SK-N-SH treated with all-trans-retinoic acid at 6 μM for 48 hours (cell line): ENCODE results near the gene OGT.

Source experiments
- ATAC-seq: fragments of 200-7000 bp; cut with Tn5 transposase; 3 replicates; pipeline ENCODE4 v1.9.1; 2020; ENCODE audit warnings: mild to moderate bottlenecking, moderate library complexity
- ARNTL ChIP-seq: fragments of 450-650 bp; formaldehyde crosslinking; IDR thresholded peaks from 2 replicates; pipeline ENCODE4 v1.5.0; 2020; ENCODE audit warnings: low read depth, mild to moderate bottlenecking, moderate library complexity, borderline replicate concordance
- BACH2 ChIP-seq: fragments of 250-450 bp; sonication (Bioruptor Pico); IDR thresholded peaks from 2 replicates; pipeline ENCODE4 v1.9.0; 2021; ENCODE audit warnings: mild to moderate bottlenecking, borderline replicate concordance
- CREB5 ChIP-seq: fragments of 250-450 bp; sonication (Bioruptor Pico); IDR thresholded peaks from 2 replicates; pipeline ENCODE4 v1.5.1; 2020; ENCODE audit warnings: low read depth, mild to moderate bottlenecking, moderate library complexity
- CSDC2 ChIP-seq: fragments of 250-450 bp; sonication (Bioruptor Pico); IDR thresholded peaks from 2 replicates; pipeline ENCODE4 v1.5.0; 2020; ENCODE audit warnings: mild to moderate bottlenecking, moderate library complexity
- CSRNP3 ChIP-seq: fragments of 250-450 bp; sonication (Bioruptor Pico); IDR thresholded peaks from 2 replicates; pipeline ENCODE4 v1.5.1; 2021; ENCODE audit warnings: mild to moderate bottlenecking, moderate library complexity
- ESRRG ChIP-seq: fragments of 250-450 bp; sonication (Bioruptor Pico); IDR thresholded peaks from 2 replicates; pipeline ENCODE4 v1.6.1; 2021; ENCODE audit warnings: mild to moderate bottlenecking
- GLIS3 ChIP-seq: fragments of 250-450 bp; sonication (Bioruptor Pico); IDR thresholded peaks from 2 replicates; pipeline ENCODE4 v1.5.0; 2020; ENCODE audit warnings: mild to moderate bottlenecking, moderate library complexity
- ISL1 ChIP-seq: fragments of 250-450 bp; sonication (Bioruptor Pico); IDR thresholded peaks from 2 replicates; pipeline ENCODE4 v2.1.2; 2022; ENCODE audit warnings: mild to moderate bottlenecking, moderate library complexity
- OSR1 ChIP-seq: fragments of 250-450 bp; sonication (Bioruptor Pico); IDR thresholded peaks from 2 replicates; pipeline ENCODE4 v1.8.0; 2022; ENCODE audit warnings: moderate library complexity, mild to moderate bottlenecking, inconsistent platforms
- PATZ1 ChIP-seq: fragments of 250-450 bp; sonication (Bioruptor Pico); IDR thresholded peaks from 2 replicates; pipeline ENCODE4 v1.8.0; 2020; ENCODE audit warnings: mild to moderate bottlenecking, moderate library complexity, borderline replicate concordance
- POU6F1 ChIP-seq: fragments of 250-450 bp; sonication (Bioruptor Pico); IDR thresholded peaks from 2 replicates; pipeline ENCODE4 v1.8.0; 2021; ENCODE audit warnings: low read depth, mild to moderate bottlenecking, moderate library complexity, borderline replicate concordance
- PPARA ChIP-seq: fragments of 250-450 bp; sonication (Bioruptor Pico); IDR thresholded peaks from 2 replicates; pipeline ENCODE4 v1.5.0; 2020; ENCODE audit warnings: mild to moderate bottlenecking, borderline replicate concordance
- RARB ChIP-seq: fragments of 250-450 bp; sonication (Bioruptor Pico); IDR thresholded peaks from 2 replicates; pipeline ENCODE4 v1.8.0; 2021; ENCODE audit warnings: mild to moderate bottlenecking, moderate library complexity
- SNAI2 ChIP-seq: fragments of 250-450 bp; sonication (Bioruptor Pico); IDR thresholded peaks from 2 replicates; pipeline ENCODE4 v1.5.0; 2020; ENCODE audit warnings: mild to moderate bottlenecking, moderate library complexity
- TCF4 ChIP-seq: fragments of 250-450 bp; sonication (Bioruptor Pico); IDR thresholded peaks from 2 replicates; pipeline ENCODE4 v1.8.0; 2021; ENCODE audit warnings: mild to moderate bottlenecking, moderate library complexity, borderline replicate concordance
- TOX ChIP-seq: fragments of 250-450 bp; sonication (Bioruptor Pico); IDR thresholded peaks from 2 replicates; pipeline ENCODE4 v1.8.0; 2021; ENCODE audit warnings: mild to moderate bottlenecking, moderate library complexity, borderline replicate concordance
- TSHZ2 ChIP-seq: fragments of 250-450 bp; sonication (Bioruptor Pico); IDR thresholded peaks from 2 replicates; pipeline ENCODE4 v1.5.0; 2020; ENCODE audit warnings: mild to moderate bottlenecking, moderate library complexity
- ZFP3 ChIP-seq: fragments of 250-450 bp; sonication (Bioruptor Pico); IDR thresholded peaks from 2 replicates; pipeline ENCODE4 v1.5.0; 2020; ENCODE audit warnings: mild to moderate bottlenecking, moderate library complexity
- ZFP30 ChIP-seq: fragments of 450-650 bp; formaldehyde crosslinking; IDR thresholded peaks from 2 replicates; pipeline ENCODE4 v1.5.0; 2022; ENCODE audit warnings: mild to moderate bottlenecking, moderate library complexity
- ZNF565 ChIP-seq: fragments of 450-650 bp; formaldehyde crosslinking; conservative IDR thresholded peaks from 2 replicates; pipeline ENCODE4 v1.5.0; 2020; ENCODE audit warnings: low read depth, mild to moderate bottlenecking, moderate library complexity
- ZNF70 ChIP-seq: fragments of 450-650 bp; formaldehyde crosslinking; IDR thresholded peaks from 2 replicates; pipeline ENCODE4 v1.5.0; 2020; ENCODE audit warnings: mild to moderate bottlenecking, moderate library complexity
- ZNF8 ChIP-seq: fragments of 450-650 bp; formaldehyde crosslinking; IDR thresholded peaks from 2 replicates; pipeline ENCODE4 v1.5.0; 2020; ENCODE audit warnings: mild to moderate bottlenecking, moderate library complexity

OGT gene

GRCh38 chrX:71604796-71605568 is 72.1 kb downstream of the OGT start:
- ATAC-seq, result no peak
- no peak for TF ChIP-seq ZFP3 (CRISPR knock-in tag)
- no peak for TF ChIP-seq SNAI2 (CRISPR knock-in tag)
- no peak for TF ChIP-seq ZFP30 (CRISPR knock-in tag)
- TF ChIP-seq PPARA (CRISPR knock-in tag), result no peak
- TF ChIP-seq ESRRG (CRISPR knock-in tag), result no peak
- TF ChIP-seq TCF4 (CRISPR knock-in tag), result no peak
- TF ChIP-seq RARB (CRISPR knock-in tag), result no peak
- no peak for TF ChIP-seq CREB5 (CRISPR knock-in tag)
- no peak for TF ChIP-seq CSDC2 (CRISPR knock-in tag)
- TF ChIP-seq TOX, result no peak

GRCh38 chrX:71606536-71607216 is 73.8 kb downstream of the OGT start:
- ATAC-seq, result no peak
- no peak for TF ChIP-seq CREB5 (CRISPR knock-in tag)
- TF ChIP-seq CSRNP3 (CRISPR knock-in tag), result no peak
- TF ChIP-seq ZNF565 (CRISPR knock-in tag), result no peak
- TF ChIP-seq PATZ1, result no peak
- TF ChIP-seq ISL1 (CRISPR knock-in tag), result no peak
- TF ChIP-seq ZFP30 (CRISPR knock-in tag), result no peak
- no peak for TF ChIP-seq BACH2
- TF ChIP-seq ZNF8 (CRISPR knock-in tag), result no peak
- TF ChIP-seq ARNTL, result no peak
- no peak for TF ChIP-seq PPARA (CRISPR knock-in tag)
- TF ChIP-seq OSR1, result no peak
- no peak for TF ChIP-seq ZFP3 (CRISPR knock-in tag)
- no peak for TF ChIP-seq TSHZ2
- no peak for TF ChIP-seq GLIS3 (CRISPR knock-in tag)
- no peak for TF ChIP-seq POU6F1 (CRISPR knock-in tag)
- TF ChIP-seq CSDC2 (CRISPR knock-in tag), result no peak
- no peak for TF ChIP-seq TCF4 (CRISPR knock-in tag)
- no peak for TF ChIP-seq ZNF70 (CRISPR knock-in tag)
- TF ChIP-seq RARB (CRISPR knock-in tag), result no peak
- TF ChIP-seq SNAI2 (CRISPR knock-in tag), result no peak
